K562 (cell line): ENCODE measurements around the gene VPS35L. TPM values are rescaled to one million over a fixed set of nuclear protein-coding genes. Genes with fewer than 3 reads are reported as not detected.

Source experiments
- ATAC-seq: fragments of 200-7000 bp; cut with Tn5 transposase; 3 replicates; pipeline ENCODE4 v1.9.1; 2020; ENCODE audit warnings: moderate library complexity
- BruUV-seq: library from RNA; stranded (reverse); fragments of 400-500 nt; replicated peaks from 2 replicates; lab custom pipeline; 2021; lab: Mats Ljungman, UMichigan
- CTCF ChIA-PET: fragments of 300-600 bp; formaldehyde crosslinking; extraction: SDS; loops from one replicate; lab custom pipeline; 2021; ENCODE audit warnings: low intra/inter-chr PET ratio; lab: Yijun Ruan, JAX
- POLR2A ChIA-PET: fragments of 300-600, 350-650 bp; sonication (Branson Sonifier 250); formaldehyde crosslinking; extraction: SDS; loops from one replicate; lab custom pipeline; 2021; ENCODE audit warnings: antibody characterized with exemption, inconsistent platforms; lab: Yijun Ruan, JAX
- DNase-seq, 4 experiments: peaks; one replicate each; pipeline versions ENCODE4 v3.0.0 to v3.0.0-alpha.2; 2011 to 2018; ENCODE audit warnings: low spot score in 3 of 4, mixed read lengths in 3 of 4; ENCODE audit errors: extremely low read depth in 1 of 4
- FAIRE-seq: peaks from 2 replicates; lab custom pipeline; 2011; peaks lifted over from hg19 to GRCh38; lab: Jason Lieb, UNC
- H2AFZ ChIP-seq: 2 replicates; pipeline ENCODE4 v1.6.0; 2011; ENCODE audit warnings: low read depth, low read length, control low read depth, inconsistent platforms
- H3K27ac ChIP-seq: fragments of 200-600 bp; 3 replicates; pipeline ENCODE4 v1.8.0; 2011; ENCODE audit warnings: low read depth, mild to moderate bottlenecking, control low read depth, inconsistent platforms, low read length, moderate library complexity, mixed read lengths; ENCODE audit errors: extremely low read depth
- H3K27me3 ChIP-seq, 2 experiments: fragments of 300-600 bp in 1 of 2; 2 replicates in 1 of 2; 3 replicates in 1 of 2; pipeline versions ENCODE4 v1.6.0 to v1.8.0; 2011; ENCODE audit warnings: inconsistent platforms in 2 of 2, low read length in 2 of 2, mild to moderate bottlenecking in 1 of 2, mixed read lengths in 1 of 2, moderate library complexity in 1 of 2; ENCODE audit not compliant: control insufficient read depth in 2 of 2, insufficient read depth in 2 of 2
- H3K36me3 ChIP-seq: fragments of 300-600 bp; 3 replicates; pipeline ENCODE4 v1.8.0; 2011; ENCODE audit warnings: mild to moderate bottlenecking, low read length, inconsistent platforms; ENCODE audit not compliant: control insufficient read depth, insufficient read depth
- H3K4me1 ChIP-seq, 2 experiments: fragments of 200-600 bp in 1 of 2; replicated peaks in 1 of 2; 2 replicates in 1 of 2; 3 replicates in 1 of 2; pipeline versions ENCODE4 v1.5.1 to v1.8.0; 2011; ENCODE audit warnings: inconsistent platforms in 2 of 2, low read length in 2 of 2, mild to moderate bottlenecking in 1 of 2, mixed read lengths in 1 of 2, moderate library complexity in 1 of 2; ENCODE audit not compliant: control insufficient read depth in 2 of 2, insufficient read depth in 2 of 2
- H3K4me2 ChIP-seq: 2 replicates; pipeline ENCODE4 v1.6.1; 2011; ENCODE audit warnings: low read length, control low read depth, inconsistent platforms, mixed read lengths; ENCODE audit not compliant: insufficient read depth
- H3K4me3 ChIP-seq: fragments of 200-600 bp; sonication (generic), shearing (Covaris generic); 2 replicates; pipeline ENCODE4 v1.5.1; 2016; ENCODE audit warnings: control low read depth, inconsistent platforms
- H3K79me2 ChIP-seq: fragments of 200-600 bp; 3 replicates; pipeline ENCODE4 v1.8.0; 2011; ENCODE audit warnings: low read length, inconsistent platforms; ENCODE audit not compliant: control insufficient read depth, insufficient read depth
- H3K9ac ChIP-seq, 2 experiments: 2 replicates each; pipeline versions ENCODE4 v1.6.0 to v1.6.1; 2011; ENCODE audit warnings: low read depth in 2 of 2, low read length in 2 of 2, control low read depth in 1 of 2, inconsistent platforms in 1 of 2, mild to moderate bottlenecking in 1 of 2, mixed read lengths in 1 of 2; ENCODE audit not compliant: insufficient read depth in 1 of 2
- H3K9me1 ChIP-seq: one replicate; pipeline ENCODE4 v1.6.0; 2011; ENCODE audit warnings: inconsistent platforms, mild to moderate bottlenecking, low read length, moderate library complexity; ENCODE audit not compliant: control insufficient read depth, insufficient read depth
- H3K9me3 ChIP-seq: replicated peaks from 2 replicates; pipeline ENCODE4 v1.5.1; 2011; ENCODE audit warnings: low read depth, low read length, inconsistent platforms; ENCODE audit not compliant: control insufficient read depth, insufficient read depth
- H4K20me1 ChIP-seq: replicated peaks from 2 replicates; pipeline ENCODE4 v1.6.1; 2011; ENCODE audit warnings: low read length, inconsistent platforms, mixed read lengths; ENCODE audit not compliant: control insufficient read depth, insufficient read depth
- BHLHE40 ChIP-seq: IDR thresholded peaks from 2 replicates; pipeline ENCODE4 v1.6.1; 2011; ENCODE audit warnings: low read length, improper control_type of control experiment
- BRCA1 ChIP-seq, 2 experiments: fragments of 450-650 bp in 1 of 2; sonication (generic) in 1 of 2; formaldehyde crosslinking in 1 of 2; IDR thresholded peaks; 2 replicates each; pipeline versions ENCODE4 v1.5.0 to v1.6.1; 2017 to 2020; ENCODE audit warnings: mild to moderate bottlenecking in 1 of 2, missing genetic modification reagents in 1 of 2
- KDM5B ChIP-seq: fragments of 200-600 bp; sonication (generic); IDR thresholded peaks from 2 replicates; pipeline ENCODE4 v1.6.1; 2012; ENCODE audit warnings: low read depth, mild to moderate bottlenecking, moderate library complexity, low read length, control low read depth, inconsistent platforms; ENCODE audit not compliant: insufficient replicate concordance
- PCBP1 ChIP-seq: fragments of 200-400 bp; formaldehyde crosslinking; IDR thresholded peaks from 2 replicates; pipeline ENCODE4 v1.6.1; 2018; ENCODE audit warnings: mild to moderate bottlenecking, low read depth, low read length; ENCODE audit not compliant: poor library complexity, severe bottlenecking
- SIN3B ChIP-seq: fragments of 450-650 bp; IDR thresholded peaks from 2 replicates; pipeline ENCODE4 v1.6.1; 2017; ENCODE audit warnings: low read depth, mild to moderate bottlenecking, moderate library complexity
- SMARCA5 ChIP-seq: fragments of 450-650 bp; IDR thresholded peaks from 2 replicates; pipeline ENCODE4 v1.6.1; 2016
- SOX6 ChIP-seq: fragments of 450-650 bp; IDR thresholded peaks from 2 replicates; pipeline ENCODE4 v1.6.1; 2014; ENCODE audit warnings: mild to moderate bottlenecking
- TCF7 ChIP-seq: sonication (generic); IDR thresholded peaks from 2 replicates; pipeline ENCODE4 v1.6.1; 2016; ENCODE audit warnings: antibody characterized with exemption, borderline replicate concordance
- TRIM24 ChIP-seq, 2 experiments: fragments of 450-650 bp; IDR thresholded peaks; 2 replicates each; pipeline ENCODE4 v1.6.1; 2016
- ZFP30 ChIP-seq: fragments of 250-450 bp; sonication (Bioruptor Pico); IDR thresholded peaks from 2 replicates; pipeline ENCODE4 v1.8.0; 2022; ENCODE audit warnings: moderate library complexity, mild to moderate bottlenecking, inconsistent platforms, borderline replicate concordance
- ZNF512 ChIP-seq: IDR thresholded peaks from 2 replicates; pipeline ENCODE4 v1.6.1; 2016; ENCODE audit warnings: missing genetic modification characterization, missing compliant biosample characterization
- ZNF764 ChIP-seq: fragments of 250-450 bp; sonication (Bioruptor Pico); IDR thresholded peaks from 2 replicates; pipeline ENCODE4 v1.4.0; 2020; ENCODE audit warnings: low read depth, mild to moderate bottlenecking, moderate library complexity
- ZNF77 ChIP-seq: fragments of 250-450 bp; sonication (Bioruptor Pico); IDR thresholded peaks from 2 replicates; pipeline ENCODE4 v1.5.0; 2020
- ZNF830 ChIP-seq: fragments of 250-450 bp; sonication (Bioruptor Pico); IDR thresholded peaks from 2 replicates; pipeline ENCODE4 v1.5.0; 2021; ENCODE audit warnings: mild to moderate bottlenecking
- WGBS: fragments of 100-300 bp; shearing (Covaris generic); methylation state at CpG from one replicate; pipeline ENCODE4 v1.1.6; 2016; ENCODE audit warnings: low coverage, mixed read lengths; ENCODE audit not compliant: insufficient coverage; ENCODE audit errors: missing lambda C conversion rate; 5-methylcytosine and 5-hydroxymethylcytosine counted together
- in situ Hi-C: fragments of 300-500 bp; cut with MboI; formaldehyde crosslinking; loops from 4 replicates; pipeline ENCODE4 v1.15.0; 2018; ENCODE audit warnings: inconsistent platforms, mixed read lengths
- intact Hi-C: fragments of 100-400 bp; cut with micrococcal nuclease; formaldehyde crosslinking; loops from 2 replicates; pipeline ENCODE4 v1.14.2; 2022
- polyA plus RNA-seq, 8 experiments: library from polyadenylated mRNA; depleted of rRNA in 4 of 8; stranded (reverse) in 5 of 8; unstranded in 3 of 8; fragments of >200 nt; fragmentation: Nextera tagmentation in 2 of 8; fragmentation: Illumina TruSeq in 1 of 8; extraction: Ambion mirVana in 2 of 8; extraction: Trizol in 1 of 8; gene quantifications; 2 replicates each; pipeline versions ENCODE4 v1.2.1 to v1.2.3, GENCODE V29; 2011 to 2014; ENCODE audit warnings: inconsistent platforms in 1 of 8, missing spikeins in 1 of 8
- total RNA-seq, 7 experiments: library from RNA; depleted of rRNA in 6 of 7; stranded (reverse); fragments of >200 nt in 6 of 7; fragmentation: Illumina TruSeq in 2 of 7; extraction: Trizol in 2 of 7; gene quantifications; 2 replicates each; pipeline versions ENCODE4 v1.2.1 to v1.2.3, GENCODE V29; 2011 to 2021; ENCODE audit warnings: low replicate concordance in 1 of 7
- TF ChIP-seq, protein P1 (sequence below): fragments of 150-350 bp; IDR thresholded peaks from 2 replicates; pipeline ENCODE4 v1.6.1; 2014; ENCODE audit warnings: low read depth, mild to moderate bottlenecking, low read length, borderline replicate concordance
- TF ChIP-seq, protein P2 (sequence below): IDR thresholded peaks from 3 replicates; pipeline ENCODE4 v1.6.1; 2011; ENCODE audit warnings: borderline replicate concordance, mild to moderate bottlenecking; ENCODE audit not compliant: insufficient read length, insufficient read depth

Gene VPS35L
- total and polyA plus RNA-seq, 9 of the 15 experiments (the other 6 are each of a cell fraction or from before 2014, with no cell fraction given), result 10.2 to 30.4 (median 20.1) TPM

- no peak overlapping the region for H3K27ac ChIP-seq
- H3K79me2 ChIP-seq, result no peaks in the 10 kb centered on the region
- no peaks in the 10 kb centered on the region for H3K4me1 ChIP-seq
- H3K9me3 ChIP-seq, result no peaks in the 10 kb centered on the region
- POLR2A ChIA-PET, result interaction anchor here (0.9 to 1.0 kb wide), 2 partner anchors 9 to 19 kb away, joined by 3 read pairs; no protein-coding TSS in a partner anchor
- in situ Hi-C loops, result no loop called here
- no peak for ATAC-seq
- no peaks in the 10 kb centered on the region for H3K9me1 ChIP-seq
- TF ChIP-seq SOX6 (no peak), BHLHE40 (no peak), SIN3B (no peak), BRCA1 (IDR thresholded peaks at IDR 0.05) (no peak), BRCA1 (CRISPR knock-in tag; IDR thresholded peaks at IDR 0.05) (no peak), TCF7 (no peak), ZNF830 (CRISPR knock-in tag) (no peak), KDM5B (no peak), ZNF77 (CRISPR knock-in tag) (no peak), ZNF764 (no peak), SMARCA5 (no peak), ZNF512 (tag) (no peak), TRIM24 (IDR thresholded peaks at IDR 0.05) (no peak), ZFP30 (no peak), PCBP1 (no peak)
- TF ChIP-seq, protein P1, sequence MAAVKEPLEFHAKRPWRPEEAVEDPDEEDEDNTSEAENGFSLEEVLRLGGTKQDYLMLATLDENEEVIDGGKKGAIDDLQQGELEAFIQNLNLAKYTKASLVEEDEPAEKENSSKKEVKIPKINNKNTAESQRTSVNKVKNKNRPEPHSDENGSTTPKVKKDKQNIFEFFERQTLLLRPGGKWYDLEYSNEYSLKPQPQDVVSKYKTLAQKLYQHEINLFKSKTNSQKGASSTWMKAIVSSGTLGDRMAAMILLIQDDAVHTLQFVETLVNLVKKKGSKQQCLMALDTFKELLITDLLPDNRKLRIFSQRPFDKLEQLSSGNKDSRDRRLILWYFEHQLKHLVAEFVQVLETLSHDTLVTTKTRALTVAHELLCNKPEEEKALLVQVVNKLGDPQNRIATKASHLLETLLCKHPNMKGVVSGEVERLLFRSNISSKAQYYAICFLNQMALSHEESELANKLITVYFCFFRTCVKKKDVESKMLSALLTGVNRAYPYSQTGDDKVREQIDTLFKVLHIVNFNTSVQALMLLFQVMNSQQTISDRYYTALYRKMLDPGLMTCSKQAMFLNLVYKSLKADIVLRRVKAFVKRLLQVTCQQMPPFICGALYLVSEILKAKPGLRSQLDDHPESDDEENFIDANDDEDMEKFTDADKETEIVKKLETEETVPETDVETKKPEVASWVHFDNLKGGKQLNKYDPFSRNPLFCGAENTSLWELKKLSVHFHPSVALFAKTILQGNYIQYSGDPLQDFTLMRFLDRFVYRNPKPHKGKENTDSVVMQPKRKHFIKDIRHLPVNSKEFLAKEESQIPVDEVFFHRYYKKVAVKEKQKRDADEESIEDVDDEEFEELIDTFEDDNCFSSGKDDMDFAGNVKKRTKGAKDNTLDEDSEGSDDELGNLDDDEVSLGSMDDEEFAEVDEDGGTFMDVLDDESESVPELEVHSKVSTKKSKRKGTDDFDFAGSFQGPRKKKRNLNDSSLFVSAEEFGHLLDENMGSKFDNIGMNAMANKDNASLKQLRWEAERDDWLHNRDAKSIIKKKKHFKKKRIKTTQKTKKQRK, result no peak
- TF ChIP-seq, protein P2, sequence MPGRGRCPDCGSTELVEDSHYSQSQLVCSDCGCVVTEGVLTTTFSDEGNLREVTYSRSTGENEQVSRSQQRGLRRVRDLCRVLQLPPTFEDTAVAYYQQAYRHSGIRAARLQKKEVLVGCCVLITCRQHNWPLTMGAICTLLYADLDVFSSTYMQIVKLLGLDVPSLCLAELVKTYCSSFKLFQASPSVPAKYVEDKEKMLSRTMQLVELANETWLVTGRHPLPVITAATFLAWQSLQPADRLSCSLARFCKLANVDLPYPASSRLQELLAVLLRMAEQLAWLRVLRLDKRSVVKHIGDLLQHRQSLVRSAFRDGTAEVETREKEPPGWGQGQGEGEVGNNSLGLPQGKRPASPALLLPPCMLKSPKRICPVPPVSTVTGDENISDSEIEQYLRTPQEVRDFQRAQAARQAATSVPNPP, result no peak
- TF ChIP-seq, all 486 proteins: peak for 0
- Histone ChIP-seq H3K4me2 (no peak overlapping the region), H3K9ac (no peak overlapping the region), H4K20me1 (peaks cover 3% of the 10 kb centered on the region; the same call in 1 of the 2 replicates), H3K4me3 (no peak overlapping the region), H2AFZ (no peak overlapping the region), H3K27me3 (no peaks in the 10 kb centered on the region; a peak in 1 of 5 replicates), H3K36me3 (no peaks in the 10 kb centered on the region)
- DNase-seq (no peak), FAIRE-seq (no peak)
- CTCF ChIA-PET, result no interaction called here
- no TSS peak for BruUV-seq
- WGBS, result 35% methylated on average over 7 of the region's 7 CpGs
- intact Hi-C loops, result no loop called here
Observed at GRCh38 chr16:19677402-19677801, 121.9 kb downstream of the VPS35L start.
